GM18868 (cell line): ENCODE measurements around the gene CCDC86.
"Not testable (repeated sequence)": the region's sequence is repeated elsewhere in the genome, so short reads cannot be mapped to it uniquely, and the experiment has no call there.

Experiments used
- ATAC-seq: cut with Tn5 transposase; IDR thresholded peaks from one replicate; pipeline ENCODE4 v1.9.1; 2021; ENCODE audit warnings: mild to moderate bottlenecking, moderate library complexity; ENCODE audit not compliant: unreplicated experiment

The CCDC86 gene, protein sequence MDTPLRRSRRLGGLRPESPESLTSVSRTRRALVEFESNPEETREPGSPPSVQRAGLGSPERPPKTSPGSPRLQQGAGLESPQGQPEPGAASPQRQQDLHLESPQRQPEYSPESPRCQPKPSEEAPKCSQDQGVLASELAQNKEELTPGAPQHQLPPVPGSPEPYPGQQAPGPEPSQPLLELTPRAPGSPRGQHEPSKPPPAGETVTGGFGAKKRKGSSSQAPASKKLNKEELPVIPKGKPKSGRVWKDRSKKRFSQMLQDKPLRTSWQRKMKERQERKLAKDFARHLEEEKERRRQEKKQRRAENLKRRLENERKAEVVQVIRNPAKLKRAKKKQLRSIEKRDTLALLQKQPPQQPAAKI

DNA sequence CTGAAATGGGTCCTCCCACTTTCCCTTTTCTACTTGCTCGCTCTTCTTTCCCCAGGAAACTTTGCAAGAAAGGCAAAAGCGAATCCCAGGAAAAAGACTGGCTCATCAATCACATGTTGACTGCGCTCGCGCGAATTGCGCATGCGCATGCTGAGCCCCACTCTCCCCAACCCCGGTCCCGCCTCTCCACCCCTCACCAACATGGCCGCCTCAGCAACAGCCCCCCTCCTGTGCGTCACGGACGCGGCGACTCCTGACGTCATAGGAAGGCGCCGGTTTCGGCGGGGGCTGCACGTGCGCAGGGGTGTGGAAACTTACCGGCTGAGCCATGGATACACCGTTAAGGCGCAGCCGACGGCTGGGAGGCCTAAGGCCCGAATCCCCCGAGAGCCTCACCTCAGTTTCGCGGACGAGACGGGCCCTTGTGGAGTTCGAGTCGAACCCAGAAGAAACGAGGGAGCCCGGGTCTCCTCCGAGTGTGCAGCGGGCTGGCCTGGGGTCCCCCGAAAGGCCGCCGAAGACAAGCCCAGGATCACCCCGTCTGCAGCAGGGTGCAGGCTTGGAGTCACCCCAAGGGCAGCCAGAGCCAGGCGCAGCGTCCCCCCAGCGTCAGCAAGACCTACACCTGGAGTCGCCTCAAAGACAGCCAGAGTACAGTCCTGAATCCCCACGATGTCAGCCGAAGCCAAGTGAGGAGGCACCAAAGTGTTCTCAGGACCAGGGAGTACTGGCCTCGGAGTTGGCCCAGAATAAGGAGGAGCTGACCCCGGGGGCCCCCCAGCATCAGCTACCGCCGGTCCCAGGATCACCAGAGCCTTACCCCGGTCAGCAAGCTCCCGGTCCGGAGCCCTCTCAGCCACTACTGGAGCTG is at the start of gene CCDC86:
Gene CCDC86, plus strand, starts transcription at position 317 of the 871 bp plus-strand sequence. Its CDS starts 12 bp downstream, at position 329.
- ATAC-seq, result peak; percentile 88

DNA sequence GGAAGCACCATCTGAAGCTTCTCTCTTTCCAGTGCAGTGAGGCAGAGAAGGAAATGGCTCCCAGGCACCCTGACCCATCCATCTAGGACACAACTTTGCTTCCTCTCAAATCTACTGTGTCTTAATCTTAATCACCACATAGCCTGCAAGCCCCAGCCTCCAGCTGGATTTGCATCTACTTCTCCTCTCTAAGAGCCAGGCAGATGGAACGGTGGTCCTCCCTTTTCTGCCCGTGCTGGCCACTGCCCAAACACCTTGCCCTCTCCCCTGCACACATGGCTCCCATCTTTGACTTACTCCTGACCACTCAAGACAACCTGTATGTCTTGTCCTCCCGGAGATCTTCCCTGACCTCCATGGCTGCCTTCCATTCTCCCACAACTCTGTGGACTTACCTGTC is 49.4 kb upstream of the CCDC86 start:
- ATAC-seq, result no peak

DNA sequence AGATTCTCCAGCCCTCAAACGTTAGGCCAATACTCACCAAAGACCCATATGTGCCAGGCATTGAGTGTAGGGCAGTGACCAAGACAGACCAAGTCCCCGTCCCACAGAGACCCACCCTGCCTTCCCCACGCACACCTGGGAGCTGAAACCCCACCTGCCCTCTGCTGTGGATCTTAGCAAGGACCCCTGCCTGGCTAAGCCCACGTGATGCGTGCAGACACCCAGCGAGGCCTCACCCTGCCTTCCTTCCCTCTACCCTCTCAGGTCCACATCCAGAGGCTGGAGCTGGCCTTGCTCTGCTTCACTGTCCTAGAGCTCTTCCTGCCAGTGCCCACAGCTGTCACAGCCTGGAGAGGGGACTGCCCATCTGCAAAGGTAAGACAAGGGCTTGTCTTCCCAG is 46.6 kb upstream of the CCDC86 start:
- no peak for ATAC-seq

GRCh38 chr11:60797846-60798630 is 43.9 kb upstream of the CCDC86 start:
- ATAC-seq, result no peak

- no peak for ATAC-seq
Observed at GRCh38 chr11:60798631-60799030, 43.3 kb upstream of the CCDC86 start.

DNA sequence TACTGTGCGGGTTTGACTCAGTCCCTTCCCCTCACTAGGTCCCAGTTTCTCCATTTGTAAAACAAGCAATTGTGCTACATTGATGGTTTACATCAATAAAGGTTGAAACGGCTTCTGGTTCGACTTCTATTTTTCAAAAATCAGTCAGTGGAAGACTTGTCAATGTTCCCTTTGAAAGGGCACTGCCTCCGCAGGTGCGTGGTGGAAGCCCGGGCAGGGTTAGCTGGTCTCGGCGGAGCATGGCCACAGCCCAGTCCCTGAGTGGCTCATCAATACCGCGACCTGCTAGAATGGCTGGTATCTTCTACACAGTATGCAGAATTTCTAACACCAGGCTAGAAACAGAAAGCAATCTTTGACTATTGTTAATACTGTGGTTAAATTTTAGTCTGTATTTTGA is 40.7 kb upstream of the CCDC86 start:
- no peak for ATAC-seq

DNA sequence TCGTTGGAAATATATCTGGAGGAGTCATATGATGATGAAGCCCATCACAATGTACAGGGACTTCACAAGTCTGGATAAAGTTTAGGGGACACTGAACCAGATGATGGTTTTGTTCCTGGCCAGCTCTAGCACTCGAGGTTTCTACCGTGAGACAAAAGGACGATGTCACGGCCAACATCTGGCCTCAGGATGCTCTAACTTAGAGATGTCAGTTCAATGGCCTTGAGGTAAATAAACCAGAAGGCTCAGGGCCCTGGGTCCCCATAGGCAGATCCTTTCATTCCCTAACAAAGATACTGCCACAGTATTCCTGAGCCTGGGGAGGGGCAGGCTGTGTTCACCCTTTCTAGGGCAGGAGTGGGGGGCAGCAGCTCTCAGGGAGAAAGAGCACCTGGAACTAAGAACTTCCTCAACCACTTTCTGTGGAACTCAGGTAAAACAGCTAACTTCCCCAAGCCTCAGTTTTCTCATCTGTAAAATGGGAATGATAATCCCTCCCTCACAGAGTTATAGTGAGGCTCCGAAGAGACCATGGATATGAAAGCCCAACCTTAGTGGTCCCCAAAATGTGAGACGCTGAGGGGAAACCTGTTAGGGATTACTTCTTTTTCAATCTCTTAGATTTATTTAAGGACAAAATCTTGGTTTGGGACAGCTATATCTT is 38.5 kb upstream of the CCDC86 start:
- no peak for ATAC-seq

DNA sequence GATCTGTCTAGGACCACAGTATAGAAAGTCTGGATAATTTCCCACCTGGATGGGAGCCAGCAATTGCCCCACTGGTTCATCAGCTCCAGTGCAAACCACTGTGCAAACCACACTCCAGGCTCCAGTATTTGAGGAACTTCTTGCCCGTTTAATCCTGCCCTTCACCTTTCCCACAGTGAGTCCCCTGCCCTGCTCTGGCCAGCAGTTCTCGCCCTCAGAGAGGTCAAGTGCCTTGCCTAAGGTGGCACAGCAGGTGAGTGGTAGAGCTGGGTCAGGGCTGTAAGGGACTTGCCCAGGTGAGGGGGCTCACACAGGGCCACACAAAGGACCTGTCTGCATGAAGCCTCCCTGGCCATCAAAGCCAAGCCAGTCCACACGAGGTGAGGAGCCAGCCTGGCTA is 32.7 kb upstream of the CCDC86 start:
- no peak for ATAC-seq

DNA sequence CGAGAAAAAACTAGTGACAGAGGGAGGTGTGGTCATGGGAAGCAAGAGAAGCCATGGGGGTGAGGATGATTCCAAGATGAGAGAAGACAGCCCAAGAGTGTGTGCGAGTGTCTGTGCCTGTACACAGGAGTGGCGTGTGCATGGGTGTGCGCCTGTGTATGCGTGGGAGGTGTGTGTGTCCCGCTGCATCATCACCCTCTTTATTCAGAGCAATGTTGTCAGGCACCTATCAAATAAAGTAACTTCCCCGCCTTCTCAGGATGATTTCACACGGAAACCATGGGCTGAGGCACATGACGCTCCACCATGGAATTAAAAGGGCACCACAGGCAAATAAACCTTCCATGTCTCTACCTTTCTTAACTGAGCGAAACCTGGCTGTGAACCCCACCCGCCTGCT is 32.2 kb upstream of the CCDC86 start:
- no peak for ATAC-seq

- ATAC-seq, result no peak
Observed at GRCh38 chr11:60810151-60810550, 31.8 kb upstream of the CCDC86 start.

GRCh38 chr11:60810569-60810968 is 31.3 kb upstream of the CCDC86 start:
- ATAC-seq, result no peak

- no peak for ATAC-seq
Observed at GRCh38 chr11:60813324-60813723, 28.6 kb upstream of the CCDC86 start.

GRCh38 chr11:60814112-60814511 is 27.8 kb upstream of the CCDC86 start:
- no peak for ATAC-seq

DNA sequence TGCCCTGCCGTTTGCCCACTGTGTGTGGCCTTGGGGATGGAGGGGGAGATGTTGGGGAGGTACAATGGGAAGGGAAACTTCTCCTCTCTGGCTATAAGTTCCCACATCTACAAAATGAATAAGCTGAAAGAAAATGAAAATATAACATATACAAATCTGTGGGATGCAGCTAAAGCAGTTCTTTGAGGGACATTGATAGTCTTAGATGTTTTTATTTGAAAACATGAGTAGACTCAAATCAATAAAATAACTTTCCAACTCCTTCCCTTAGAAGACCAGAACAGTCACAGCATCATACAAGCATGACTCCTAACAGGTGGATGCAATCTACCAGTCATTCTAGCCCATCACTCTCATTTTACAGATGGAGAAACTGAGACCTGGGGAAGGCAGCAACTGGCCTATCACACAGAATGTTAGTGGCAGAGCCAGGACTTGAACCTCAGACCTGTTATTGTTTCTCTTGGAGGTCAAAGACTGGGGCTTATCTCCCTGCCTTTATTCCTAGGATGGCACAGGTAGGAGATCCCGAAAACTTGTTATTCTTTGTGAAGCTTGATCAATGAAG is 25.2 kb upstream of the CCDC86 start:
- ATAC-seq, result no peak

- ATAC-seq, result no peak
Observed at GRCh38 chr11:60818057-60818456, 23.9 kb upstream of the CCDC86 start.

- peak; percentile 71 for ATAC-seq
Observed at GRCh38 chr11:60821827-60822599, 19.9 kb upstream of the CCDC86 start.

DNA sequence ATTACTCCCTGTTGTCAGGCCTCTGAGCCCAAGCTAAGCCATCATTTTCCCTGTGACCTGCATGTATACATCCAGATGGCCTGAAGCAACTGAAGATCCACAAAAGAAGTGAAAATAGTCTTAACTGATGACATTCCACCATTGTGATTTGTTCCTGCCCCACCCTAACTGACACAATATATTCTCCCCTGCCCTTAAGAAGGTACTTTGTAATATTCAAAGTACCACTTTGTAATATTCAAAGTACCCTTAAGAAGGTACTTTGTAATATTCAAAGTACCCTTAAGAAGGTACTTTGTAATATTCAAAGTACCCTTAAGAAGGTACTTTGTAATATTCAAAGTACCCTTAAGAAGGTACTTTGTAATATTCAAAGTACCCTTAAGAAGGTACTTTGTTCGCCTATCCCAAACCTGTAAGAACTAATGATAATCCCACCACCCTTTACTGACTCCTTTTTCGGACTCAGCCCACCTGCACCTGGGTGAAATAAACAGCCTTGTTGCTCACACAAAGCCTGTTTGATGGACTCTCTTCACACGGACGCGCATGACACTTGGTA is 18.1 kb upstream of the CCDC86 start:
- not testable (repeated sequence) for ATAC-seq

GRCh38 chr11:60825118-60825517 is 16.8 kb upstream of the CCDC86 start:
- ATAC-seq, result no peak

DNA sequence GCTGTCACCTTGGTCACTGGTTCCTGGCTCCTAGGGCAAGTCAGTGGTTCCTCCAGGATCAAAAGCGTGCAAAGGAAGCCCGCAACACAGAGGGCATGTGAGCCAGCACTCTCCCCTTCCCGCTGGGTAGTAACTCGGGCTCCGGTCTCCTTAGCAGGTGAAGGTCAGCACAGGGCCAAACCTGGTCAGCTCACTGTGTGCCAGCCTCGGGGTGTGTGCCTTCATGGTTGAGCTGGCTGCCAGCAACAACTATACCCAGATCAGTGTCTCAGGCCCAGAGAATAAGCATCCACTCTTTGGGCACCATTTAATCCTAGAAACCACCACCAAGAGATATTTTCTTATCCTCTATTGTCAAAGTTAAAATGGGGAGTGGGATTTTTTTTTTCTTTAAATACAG is 16.1 kb upstream of the CCDC86 start:
- no peak for ATAC-seq
